ENCODE results near the gene FBXO10. TPM values are rescaled to one million over a fixed set of nuclear protein-coding genes. Genes with fewer than 3 reads are reported as not detected.
A peak's percentile ranks its signal among the peaks of the same experiment; 100 is the strongest.

The FBXO10 gene
- total and polyA plus RNA-seq, 10 of the 15 experiments (the other 5 are each of a cell fraction or from before 2014, with no cell fraction given): 1.6 to 17.2 (median 9.6) TPM

DNA sequence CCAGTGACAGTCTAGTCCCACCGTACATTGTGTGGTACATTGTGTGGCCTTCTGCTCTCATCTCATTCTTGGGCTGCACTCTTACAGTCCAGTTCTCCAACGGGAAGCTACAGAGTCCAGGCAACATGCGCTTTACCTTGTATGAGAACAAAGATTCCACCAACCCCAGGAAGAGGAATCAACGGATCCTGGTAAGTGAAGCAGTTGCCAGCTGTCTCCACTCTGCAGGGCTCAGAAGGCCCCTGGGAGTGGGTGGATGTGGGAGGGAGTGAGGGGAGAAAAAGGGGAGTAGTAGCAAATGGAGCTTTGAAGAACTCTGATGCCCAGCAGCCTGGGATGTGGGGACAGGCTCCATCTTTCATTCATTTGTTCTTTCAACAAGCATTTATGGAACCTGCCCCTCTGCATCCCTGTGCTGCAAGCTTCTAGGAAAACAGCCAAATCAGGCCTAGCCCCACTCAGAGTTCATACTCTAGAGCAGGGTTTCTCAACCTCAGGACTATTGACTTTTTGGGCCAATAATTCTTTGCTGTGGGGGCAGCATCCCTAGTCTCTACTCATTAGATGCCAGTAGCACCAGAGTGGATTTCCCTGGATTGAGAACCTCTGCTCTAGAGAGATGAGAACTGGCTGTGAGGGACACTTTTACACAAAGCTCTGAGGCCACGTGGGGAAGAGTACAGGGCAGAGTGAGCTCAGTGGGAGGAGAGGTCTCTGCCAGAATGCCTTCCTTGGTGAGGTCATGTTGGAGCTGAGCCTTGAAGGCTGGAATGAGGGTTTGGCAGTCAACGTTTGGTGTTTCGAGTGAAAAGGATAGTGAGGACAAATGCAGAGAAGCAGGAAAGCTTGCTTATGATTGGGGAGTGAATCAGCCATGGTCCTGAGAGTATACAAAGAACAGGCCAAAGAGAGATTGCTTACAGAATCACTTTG, 89.3 kb downstream of the FBXO10 start:
- Histone ChIP-seq H4K20me1 (ENCODE audit: control insufficient read depth, insufficient read depth) (no peaks in the 10 kb centered on the region), H3K36me3 (ENCODE audit: control insufficient read depth in 2 of 2, insufficient read depth in 2 of 2, low read length in 1 of 2) (peaks cover 0 to 9% of the 10 kb centered on the region in 2 experiments; a peak in 1 of 4 replicates), H3K9me3 (replicated peaks; ENCODE audit: control insufficient read depth, insufficient read depth, low read length) (no peaks in the 10 kb centered on the region), H3K4me3 (peak overlapping the region; percentile 100), H3K79me2 (ENCODE audit: control insufficient read depth, insufficient read depth, low read length) (peaks cover 31% of the 10 kb centered on the region), H3K9ac (ENCODE audit: control insufficient read depth, insufficient read depth, low read length) (peak overlapping the region; percentile 92), H2AFZ (ENCODE audit: control insufficient read depth, low read depth, low read length) (peak overlapping the region; percentile 94; the same call in 1 of the 2 replicates), H3K27me3 (replicated peaks in 1 of 2; ENCODE audit: control insufficient read depth in 2 of 2, insufficient read depth in 2 of 2, low read length in 1 of 2) (0 out of 4 replicates have a peak, but pooled peaks cover 0 to under 1% of the 10 kb centered on the region in 2 experiments), H3K4me2 (ENCODE audit: control insufficient read depth, insufficient read depth) (peak overlapping the region; percentile 99), H3K4me1 (ENCODE audit: control insufficient read depth, insufficient read depth, low read length) (peaks cover 14% of the 10 kb centered on the region), H3K27ac (ENCODE audit: control insufficient read depth, insufficient read depth) (peak overlapping the region; percentile 71)
- intact Hi-C loops (cut with micrococcal nuclease; ENCODE audit: unreplicated experiment) (loop anchor here (2.0 to 10.0 kb wide), 3 partner anchors 90 to 298 kb away; partner anchors contain the start of genes EXOSC3, FBXO10 and TOMM5), in situ Hi-C loops (cut with MboI) (loop anchor here (5.0 to 25.0 kb wide), 2 partner anchors 420 to 525 kb away; no protein-coding TSS in a partner anchor)
- FAIRE-seq: no peak
- no peak for DNase-seq (ENCODE audit: low read depth, low spot score)
- POLR2A ChIA-PET: interaction anchor here (0.6 to 4.0 kb wide), 12 partner anchors 10 to 348 kb away, joined by 3 to 28 read pairs (median 4); partner anchors contain the start of genes TOMM5 and ZBTB5
- BruUV-seq (replicated peaks): TSS peak; percentile 51
- CTCF ChIA-PET: interaction anchor here (0.8 to 3.0 kb wide), 9 partner anchors 9 to 310 kb away, joined by 3 to 13 read pairs (median 4); partner anchors contain the start of gene TOMM5
- WGBS (ENCODE audit: insufficient coverage, insufficient replicate concordance, low lambda C conversion rate, missing lambda C conversion rate): 5% methylated on average over 7 of the region's 7 CpGs
- RAD21 ChIA-PET (ENCODE audit: unreplicated experiment): interaction anchor here (0.8 to 3.7 kb wide), 11 partner anchors 21 to 416 kb away, joined by 3 to 18 read pairs (median 5); partner anchors contain the start of genes FBXO10, TOMM5 and ZBTB5
- SMC1A ChIA-PET (ENCODE audit: uncharacterized antibody, unreplicated experiment): interaction anchor here (0.7 to 4.9 kb wide), 17 partner anchors 9 to 614 kb away, joined by 3 to 21 read pairs (median 5); partner anchors contain the start of genes FBXO10 and TOMM5
- TF ChIP-seq PAX5 (IDR thresholded peaks at IDR 0.05; ENCODE audit: borderline replicate concordance, low read depth, low read length) (no peak), EGR1 (IDR thresholded peaks at IDR 0.05; ENCODE audit: borderline replicate concordance in 1 of 2, low read depth in 2 of 2, low read length in 2 of 2) (0 out of 3 replicates have a peak, but pooled peaks of 1 of the 2 experiments have one; percentile 41)
- peak; percentile 22 for ATAC-seq
